Coronary artery (tissue), 2 donors: Measurements from ENCODE around the gene TSNAXIP1.

Source experiments
- DNase-seq: peaks from one replicate; pipeline ENCODE4 v3.0.0-alpha.2; 2017; ENCODE audit warnings: low spot score
- H3K27ac ChIP-seq, 2 donors: fragments of 200-600 bp; sonication (generic); one replicate each; pipeline ENCODE4 v1.5.1; 2016 to 2019
- H3K4me3 ChIP-seq: fragments of 200-600 bp; sonication (generic); 2 replicates; pipeline ENCODE4 v1.5.1; 2016; ENCODE audit warnings: mild to moderate bottlenecking, moderate library complexity
- TF ChIP-seq, protein P1 (sequence below): fragments of 200-600 bp; sonication (generic); IDR thresholded peaks from one replicate; pipeline ENCODE4 v1.5.1; 2019; ENCODE audit warnings: antibody characterized with exemption

TSNAXIP1 gene

DNA sequence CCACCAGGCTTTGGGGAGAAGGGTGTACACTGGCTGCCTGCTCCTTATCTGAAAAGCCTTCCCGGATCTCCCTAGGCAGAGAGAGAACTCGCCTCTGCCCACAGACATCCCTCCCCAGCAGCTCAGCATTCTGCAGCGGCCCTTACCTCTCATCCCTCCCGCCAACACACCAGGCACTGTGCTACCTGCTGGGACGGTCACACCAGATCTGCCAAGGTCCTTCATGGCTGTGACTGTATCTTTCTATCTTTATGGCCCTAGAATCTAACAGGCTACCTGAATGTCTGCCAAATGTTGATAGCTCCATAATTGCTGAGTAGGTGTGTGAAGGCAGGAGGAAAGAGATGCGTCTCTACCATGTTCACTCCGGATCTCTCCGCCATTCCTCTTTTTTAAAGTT lies 7.9 kb downstream of the TSNAXIP1 start:
- TF ChIP-seq, protein P1, sequence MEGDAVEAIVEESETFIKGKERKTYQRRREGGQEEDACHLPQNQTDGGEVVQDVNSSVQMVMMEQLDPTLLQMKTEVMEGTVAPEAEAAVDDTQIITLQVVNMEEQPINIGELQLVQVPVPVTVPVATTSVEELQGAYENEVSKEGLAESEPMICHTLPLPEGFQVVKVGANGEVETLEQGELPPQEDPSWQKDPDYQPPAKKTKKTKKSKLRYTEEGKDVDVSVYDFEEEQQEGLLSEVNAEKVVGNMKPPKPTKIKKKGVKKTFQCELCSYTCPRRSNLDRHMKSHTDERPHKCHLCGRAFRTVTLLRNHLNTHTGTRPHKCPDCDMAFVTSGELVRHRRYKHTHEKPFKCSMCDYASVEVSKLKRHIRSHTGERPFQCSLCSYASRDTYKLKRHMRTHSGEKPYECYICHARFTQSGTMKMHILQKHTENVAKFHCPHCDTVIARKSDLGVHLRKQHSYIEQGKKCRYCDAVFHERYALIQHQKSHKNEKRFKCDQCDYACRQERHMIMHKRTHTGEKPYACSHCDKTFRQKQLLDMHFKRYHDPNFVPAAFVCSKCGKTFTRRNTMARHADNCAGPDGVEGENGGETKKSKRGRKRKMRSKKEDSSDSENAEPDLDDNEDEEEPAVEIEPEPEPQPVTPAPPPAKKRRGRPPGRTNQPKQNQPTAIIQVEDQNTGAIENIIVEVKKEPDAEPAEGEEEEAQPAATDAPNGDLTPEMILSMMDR, result no peak
- Histone ChIP-seq H3K4me3 (no peak overlapping the region), H3K27ac (no peak overlapping the region)
- DNase-seq, result no peak

DNA sequence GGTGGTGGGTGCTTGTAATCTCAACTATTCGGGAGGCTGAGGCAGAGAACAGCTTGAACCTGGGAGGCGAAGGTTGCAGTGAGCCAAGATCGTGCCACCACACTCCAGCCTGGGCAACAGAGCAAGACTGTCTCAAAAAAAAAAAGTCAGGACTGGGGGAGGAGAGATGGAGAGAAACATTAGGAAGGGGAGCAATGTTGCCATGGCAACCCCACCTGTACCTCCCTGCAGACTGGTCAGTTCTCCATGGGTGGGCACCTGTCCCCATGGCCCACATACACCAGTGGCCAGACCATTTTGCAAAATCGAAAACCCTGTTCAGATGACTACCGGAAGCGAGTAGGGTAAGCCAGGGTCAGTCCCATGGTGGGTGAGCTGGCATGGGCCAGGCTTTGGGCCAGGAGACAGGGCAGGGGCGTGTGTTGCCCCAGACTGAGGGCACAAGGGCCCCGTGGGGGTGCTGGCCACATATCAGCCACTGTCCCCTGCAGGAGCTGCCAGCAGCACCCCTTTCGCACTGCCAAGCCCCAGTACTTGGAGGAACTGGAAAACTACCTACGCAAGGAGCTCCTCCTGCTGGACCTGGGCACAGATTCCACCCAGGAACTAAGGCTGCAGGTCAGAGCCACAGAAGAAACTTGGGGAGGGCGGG lies 14.0 kb downstream of the TSNAXIP1 start:
- TF ChIP-seq, protein P1, result no peak
- no peak overlapping the region for H3K27ac ChIP-seq
- no peak for DNase-seq

DNA sequence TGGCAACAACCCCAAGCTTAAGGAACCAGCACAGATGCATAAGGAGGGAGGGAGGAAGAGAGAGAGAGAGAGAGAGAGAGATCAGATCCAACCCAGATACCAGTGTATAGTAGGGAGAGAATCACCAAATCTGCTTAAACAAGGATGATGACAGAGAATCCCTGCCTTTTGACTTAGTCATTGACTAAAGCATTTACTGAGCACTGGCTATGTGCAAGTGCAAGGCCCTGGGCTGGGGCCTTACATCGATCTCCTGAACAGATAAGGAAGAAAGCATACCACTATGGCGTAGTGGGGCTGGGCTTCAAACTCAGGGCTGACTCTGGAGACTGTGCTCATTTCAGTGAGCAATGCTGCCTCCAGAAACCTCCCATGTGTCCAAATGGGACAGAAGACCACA lies 15.8 kb downstream of the TSNAXIP1 start:
- no peak overlapping the region for H3K4me3 ChIP-seq
- TF ChIP-seq, protein P1, result no peak

More for the DNA sequence above, 14.0 kb downstream of the TSNAXIP1 start:
- no peak overlapping the region for H3K4me3 ChIP-seq

DNA sequence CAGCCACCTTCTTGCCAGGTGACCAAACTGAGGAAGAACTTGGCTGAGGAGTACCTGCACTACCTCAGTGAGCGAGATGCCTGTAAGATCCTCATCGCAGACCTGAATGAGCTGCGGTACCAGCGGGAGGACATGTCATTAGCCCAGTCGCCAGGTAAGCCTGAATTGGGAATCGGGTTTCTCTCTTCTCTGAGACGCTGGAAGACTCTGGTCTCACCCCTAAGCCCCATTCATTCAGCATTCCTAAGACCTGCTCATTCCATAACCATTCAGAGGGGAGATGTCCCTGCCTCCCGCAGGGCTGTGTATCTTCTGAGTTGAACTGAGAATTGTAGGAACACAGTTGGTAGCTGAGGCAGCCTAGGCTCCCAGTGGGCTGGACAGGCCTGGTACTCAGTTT lies 18.4 kb downstream of the TSNAXIP1 start:
- H3K27ac ChIP-seq, result no peak overlapping the region
- no peak overlapping the region for H3K4me3 ChIP-seq
- TF ChIP-seq, protein P1, result no peak
- DNase-seq, result no peak

More for the DNA sequence above, 15.8 kb downstream of the TSNAXIP1 start:
- no peak for DNase-seq
- H3K27ac ChIP-seq, result no peak overlapping the region

DNA sequence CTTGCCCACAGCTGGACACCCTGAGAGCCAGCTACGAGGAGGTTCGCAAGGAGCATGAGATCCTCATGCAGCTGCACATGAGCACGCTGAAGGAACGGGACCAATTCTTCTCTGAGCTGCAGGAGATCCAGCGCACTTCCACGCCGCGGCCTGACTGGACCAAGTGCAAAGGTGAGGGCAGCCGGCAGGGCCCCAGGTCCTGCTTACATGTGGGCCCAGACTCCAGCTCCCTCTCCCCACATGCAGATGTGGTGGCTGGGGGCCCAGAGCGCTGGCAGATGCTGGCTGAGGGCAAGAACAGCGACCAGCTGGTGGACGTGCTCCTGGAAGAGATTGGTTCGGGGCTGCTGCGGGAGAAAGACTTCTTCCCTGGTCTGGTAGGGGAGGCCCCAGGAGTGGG lies 19.2 kb downstream of the TSNAXIP1 start:
- Histone ChIP-seq H3K27ac (no peak overlapping the region), H3K4me3 (no peak overlapping the region)
- DNase-seq, result no peak
- TF ChIP-seq, protein P1, result no peak

DNA sequence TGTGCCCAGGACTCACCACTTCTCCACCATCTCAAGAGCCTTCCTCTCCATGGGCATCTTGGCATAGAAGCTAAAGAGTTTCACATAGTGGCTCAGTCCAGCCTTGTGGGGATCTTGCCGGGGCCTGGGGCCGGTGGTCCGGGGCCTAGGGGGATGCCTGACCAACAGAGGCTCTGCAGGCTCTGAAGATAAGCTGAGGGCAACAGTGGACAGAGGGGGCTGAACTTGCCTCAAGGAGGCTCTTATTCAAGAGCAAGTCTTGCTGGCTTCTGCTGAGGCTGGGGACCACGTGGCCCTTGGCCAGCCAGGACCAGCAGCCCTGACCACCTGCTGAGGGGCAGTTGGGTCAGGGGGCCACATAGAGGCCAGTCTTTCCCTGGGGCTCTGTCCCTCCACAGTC lies 22.0 kb downstream of the TSNAXIP1 start:
- no peak for DNase-seq
- TF ChIP-seq, protein P1, result no peak
- Histone ChIP-seq H3K4me3 (no peak overlapping the region), H3K27ac (no peak overlapping the region)

DNA sequence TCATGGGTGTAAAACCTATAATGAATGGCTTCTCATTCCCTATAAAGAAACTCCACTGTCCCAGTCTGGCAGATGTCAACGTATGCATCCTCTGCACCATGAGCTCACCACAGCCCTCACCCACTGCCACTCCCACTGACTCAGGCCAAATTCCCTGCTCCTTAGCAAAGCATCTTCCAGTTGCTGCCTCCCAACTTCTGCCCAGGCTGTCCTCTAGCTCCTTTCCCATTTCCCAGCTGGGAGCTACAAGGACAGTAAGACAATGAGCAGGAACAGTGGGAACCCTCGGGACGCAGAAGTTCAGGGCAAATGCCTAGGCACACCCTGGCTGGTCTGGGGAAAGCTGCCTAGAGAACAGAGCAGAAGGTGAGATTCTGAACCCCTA lies 26.3 kb downstream of the TSNAXIP1 start:
- TF ChIP-seq, protein P1, result no peak
- H3K27ac ChIP-seq, result peak overlapping the region; percentile 55 to 84
- no peak for DNase-seq
- H3K4me3 ChIP-seq, result peak overlapping the region; percentile 93
